ENCODE data around the gene HABP4. TPM values are rescaled to one million over a fixed set of nuclear protein-coding genes. Genes with fewer than 3 reads are reported as not detected.

Gene HABP4
- total and polyA plus RNA-seq, 10 donors, result 6.3 to 10.6 (median 7.7) TPM

- H3K27ac ChIP-seq, result no peak overlapping the region
- no peak for DNase-seq
These were observed 72.4 kb downstream of the HABP4 start for GRCh38 chr9:96522366-96522765.

GRCh38 chr9:96523374-96523773 is 73.4 kb downstream of the HABP4 start:
- no peak overlapping the region for H3K27ac ChIP-seq
- 84 to 93% (median 90%) methylated on average over 7 of the region's 7 CpGs for WGBS, 5 donors
- H3K27me3 ChIP-seq (replicated peaks in 1 of 7), result no peaks in the 10 kb centered on the region
- no peak for DNase-seq
- TF ChIP-seq POLR2A (IDR thresholded peaks at IDR 0.05) (no peak), CTCF (IDR thresholded peaks at IDR 0.05 in 8 of 11, conservative IDR thresholded peaks at IDR 0.05 in 3 of 11) (no peak), POLR2AphosphoS5 (IDR thresholded peaks at IDR 0.05) (no peak)
- no peaks in the 10 kb centered on the region for H3K9me3 ChIP-seq
- intact Hi-C loops (cut with DNase I; ENCODE audit: low total_unique reads), result no loop called here
- peaks cover 0 to 13% (median 0%) of the 10 kb centered on the region in 6 donors for H3K36me3 ChIP-seq
- H3K4me1 ChIP-seq, result no peaks in the 10 kb centered on the region
- no peak overlapping the region for H3K4me3 ChIP-seq

More at GRCh38 chr9:96522366-96522765, 72.4 kb downstream of the HABP4 start:
- Histone ChIP-seq H3K4me3 (no peak overlapping the region), H3K27me3 (replicated peaks in 1 of 7) (no peaks in the 10 kb centered on the region), H3K4me1 (no peaks in the 10 kb centered on the region), H3K9me3 (no peaks in the 10 kb centered on the region), H3K36me3 (peaks cover 0 to 15% (median 0%) of the 10 kb centered on the region in 6 donors)
- intact Hi-C loops (cut with DNase I; ENCODE audit: low total_unique reads), result no loop called here
- WGBS, 5 donors, result 28 to 55% (median 40%) methylated on average over 4 of the region's 4 CpGs
- TF ChIP-seq POLR2AphosphoS5 (IDR thresholded peaks at IDR 0.05), result no peak
- no peak for TF ChIP-seq POLR2A (IDR thresholded peaks at IDR 0.05)
- TF ChIP-seq CTCF (IDR thresholded peaks at IDR 0.05 in 8 of 11, conservative IDR thresholded peaks at IDR 0.05 in 3 of 11), result no peak

- TF ChIP-seq CTCF (IDR thresholded peaks at IDR 0.05 in 8 of 11, conservative IDR thresholded peaks at IDR 0.05 in 3 of 11) (no peak), POLR2A (IDR thresholded peaks at IDR 0.05) (no peak), POLR2AphosphoS5 (IDR thresholded peaks at IDR 0.05) (no peak)
- WGBS, 5 donors, result 87 to 94% (median 91%) methylated on average over 7 of the region's 7 CpGs
- H3K36me3 ChIP-seq, result peaks cover 0 to 13% (median 0%) of the 10 kb centered on the region in 6 donors
- H3K27ac ChIP-seq, result no peak overlapping the region
- no peaks in the 10 kb centered on the region for H3K9me3 ChIP-seq
- H3K27me3 ChIP-seq (replicated peaks in 1 of 7), result no peaks in the 10 kb centered on the region
- H3K4me3 ChIP-seq, result no peak overlapping the region
- no peaks in the 10 kb centered on the region for H3K4me1 ChIP-seq
- DNase-seq, result no peak
- intact Hi-C loops (cut with DNase I; ENCODE audit: low total_unique reads), result no loop called here
These were observed 74.1 kb downstream of the HABP4 start for GRCh38 chr9:96524045-96524444.

- 84 to 93% (median 86%) methylated on average over 2 of the region's 2 CpGs for WGBS, 5 donors
- Histone ChIP-seq H3K27ac (no peak overlapping the region), H3K4me3 (no peak overlapping the region), H3K9me3 (no peaks in the 10 kb centered on the region), H3K4me1 (no peaks in the 10 kb centered on the region), H3K36me3 (peaks cover 0 to 13% (median 0%) of the 10 kb centered on the region in 6 donors), H3K27me3 (replicated peaks in 1 of 7) (no peaks in the 10 kb centered on the region)
- DNase-seq, result no peak
- no peak for TF ChIP-seq CTCF (IDR thresholded peaks at IDR 0.05 in 8 of 11, conservative IDR thresholded peaks at IDR 0.05 in 3 of 11)
- TF ChIP-seq POLR2AphosphoS5 (IDR thresholded peaks at IDR 0.05), result no peak
- no peak for TF ChIP-seq POLR2A (IDR thresholded peaks at IDR 0.05)
- intact Hi-C loops (cut with DNase I; ENCODE audit: low total_unique reads), result no loop called here
These were observed 74.8 kb downstream of the HABP4 start for GRCh38 chr9:96524764-96525163.

Data from spleen (tissue), 11 donors.